Brain pericyte (primary cell): ENCODE data around the gene DENND5B.
"Not testable (repeated sequence)": the region's sequence is repeated elsewhere in the genome, so short reads cannot be mapped to it uniquely, and the experiment has no call there.

ENCODE experiments used
- DNase-seq: peaks from one replicate; pipeline ENCODE4 v3.0.0-alpha.2; 2012; ENCODE audit warnings: low read depth, low spot score

The DENND5B gene

DNA sequence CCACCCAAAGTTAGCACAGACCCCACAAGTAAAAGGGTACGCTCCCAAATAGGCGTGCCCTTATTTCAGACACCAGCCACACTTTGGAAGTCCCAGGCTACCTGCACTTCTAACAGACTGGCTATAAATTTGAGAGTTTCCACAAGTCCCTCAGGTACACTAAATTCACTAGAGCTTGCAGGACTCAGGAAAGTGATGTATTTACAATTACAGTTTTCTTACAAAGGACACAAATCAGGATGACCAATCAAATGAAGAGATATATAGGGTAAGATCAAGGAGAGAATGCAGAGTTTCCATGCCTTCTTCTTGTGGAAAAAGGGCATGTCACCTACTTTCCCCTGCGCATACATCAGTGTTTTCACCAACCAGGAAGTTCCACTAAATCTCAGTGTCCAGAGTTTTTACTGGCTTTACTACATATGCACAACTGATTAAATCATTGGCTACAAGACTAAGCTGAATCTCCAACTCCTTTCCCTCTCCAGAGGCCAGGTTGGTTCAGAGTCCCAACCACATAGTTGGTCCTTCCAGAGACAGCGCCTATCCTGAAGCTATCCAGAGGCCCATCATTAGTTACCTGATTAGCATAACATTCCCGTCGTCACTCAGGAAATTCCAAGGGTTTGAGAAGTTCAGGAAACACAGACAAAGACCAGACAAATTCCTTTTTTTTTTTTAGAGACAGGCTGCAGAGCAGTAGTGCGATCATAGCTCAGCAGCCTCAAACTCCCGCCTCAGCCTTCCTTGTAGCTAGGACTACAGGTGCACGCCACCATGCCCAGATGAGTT lies 84.2 kb downstream of the DENND5B start:
- DNase-seq = no peak

DNA sequence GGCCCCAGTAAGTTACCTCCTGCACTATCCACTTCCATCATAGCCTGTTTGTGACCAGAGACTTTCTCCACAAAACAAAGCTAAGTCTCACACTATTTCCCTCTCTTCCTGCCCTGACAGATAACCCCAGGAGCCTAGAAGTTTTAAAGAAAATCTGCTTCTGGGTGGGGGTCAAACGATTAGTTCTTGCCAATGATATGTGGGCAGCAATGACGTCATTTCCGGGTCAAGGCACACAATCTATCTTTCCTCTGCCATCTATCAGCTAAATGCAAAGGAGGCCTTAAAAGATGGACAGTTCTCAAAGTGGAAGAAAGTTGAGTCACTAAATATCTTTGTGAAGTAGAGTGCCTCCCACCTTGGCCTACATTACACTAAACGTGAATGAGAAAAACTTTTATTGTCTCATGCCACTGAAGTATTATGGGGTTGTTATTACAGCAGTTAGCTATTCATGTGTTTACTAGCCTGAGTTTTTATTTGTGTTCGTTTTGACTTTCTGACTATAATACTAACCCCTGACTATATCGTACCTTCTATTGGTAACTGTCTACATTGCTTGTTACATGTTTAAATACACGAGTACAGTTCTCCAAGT lies 86.2 kb downstream of the DENND5B start:
- no peak for DNase-seq

GRCh38 chr12:31501014-31501413 lies 89.9 kb downstream of the DENND5B start:
- DNase-seq = not testable (repeated sequence)

- no peak for DNase-seq
These were observed 91.4 kb downstream of the DENND5B start for GRCh38 chr12:31499567-31499966.

GRCh38 chr12:31498424-31498823 lies 92.5 kb downstream of the DENND5B start:
- DNase-seq = no peak

DNA sequence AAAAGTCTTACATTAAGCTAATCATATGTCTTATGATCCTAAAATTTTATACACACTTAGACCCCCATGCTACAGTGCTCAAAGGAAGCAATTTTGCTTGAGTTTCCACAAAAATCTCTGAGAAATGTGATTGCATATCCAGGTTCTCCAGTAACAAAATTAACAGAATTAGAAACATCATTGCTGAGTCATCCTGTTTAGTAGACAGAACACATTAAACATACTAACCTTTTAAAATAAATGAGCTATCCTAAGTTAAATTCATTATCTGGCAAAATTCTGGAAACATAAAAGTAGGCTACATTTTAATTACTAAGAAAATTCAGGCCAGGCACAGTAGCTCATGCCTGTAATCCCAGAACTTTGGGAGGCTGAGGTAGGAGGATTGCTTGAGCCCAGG lies 94.7 kb downstream of the DENND5B start:
- no peak for DNase-seq

GRCh38 chr12:31494455-31494854 lies 96.5 kb downstream of the DENND5B start:
- no peak for DNase-seq

- no peak for DNase-seq
These were observed 98.2 kb downstream of the DENND5B start for GRCh38 chr12:31492599-31493196.

GRCh38 chr12:31491841-31492598 lies 98.9 kb downstream of the DENND5B start:
- DNase-seq = peak; percentile 10

DNA sequence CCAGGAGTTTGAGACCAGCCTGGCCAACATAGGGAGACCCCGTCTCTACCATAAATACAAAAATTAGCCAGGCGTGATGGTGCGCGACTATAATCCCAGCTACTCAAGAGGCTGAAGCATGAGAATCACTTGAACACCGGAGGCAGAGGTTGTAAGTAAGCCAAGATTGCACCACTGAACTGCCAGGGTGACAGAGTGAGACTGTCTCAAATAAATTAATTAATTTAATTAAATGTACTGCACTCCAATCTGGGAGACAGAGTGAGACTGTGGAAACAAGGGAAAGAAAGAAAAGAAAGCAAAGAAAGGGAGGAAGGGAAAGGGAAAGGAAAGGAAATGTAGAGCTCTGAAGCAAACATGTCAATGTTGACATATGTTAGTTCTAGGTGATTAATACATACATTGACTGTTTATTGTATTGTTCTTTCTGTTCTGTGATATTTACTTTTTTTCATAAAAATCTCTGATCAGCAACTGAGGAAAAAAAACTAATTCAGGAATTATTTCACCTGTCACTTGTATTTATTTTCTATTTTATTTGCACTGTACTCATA lies 99.6 kb downstream of the DENND5B start:
- DNase-seq = no peak

DNA sequence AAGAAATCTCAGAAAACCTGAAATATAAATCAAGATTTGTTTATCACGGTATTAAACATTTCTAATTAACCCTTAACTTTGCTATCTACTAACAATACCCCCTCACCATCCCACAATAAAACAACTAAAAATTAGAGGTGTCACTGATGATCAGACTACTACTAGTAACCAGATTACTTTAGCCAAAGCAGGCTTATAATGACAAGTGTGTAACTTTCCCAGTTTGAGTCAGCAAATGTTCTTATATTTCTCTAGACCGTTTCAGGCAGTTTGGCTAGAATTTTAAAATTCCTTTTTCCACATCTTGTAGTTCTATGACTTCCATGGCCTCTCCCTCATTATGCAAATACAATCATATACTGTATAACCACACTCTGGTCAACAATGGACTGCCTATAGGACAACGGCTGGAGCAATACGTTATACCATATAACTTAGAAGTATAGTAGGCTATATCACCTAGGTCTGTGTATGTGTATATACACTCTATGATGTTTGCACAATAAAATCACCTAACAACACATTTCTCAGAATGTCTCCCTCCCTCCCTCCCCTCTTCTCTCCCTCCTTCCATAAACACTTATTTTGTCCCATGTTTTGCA lies 102.1 kb downstream of the DENND5B start:
- DNase-seq = no peak

GRCh38 chr12:31485571-31485970 lies 105.4 kb downstream of the DENND5B start:
- DNase-seq = no peak

DNA sequence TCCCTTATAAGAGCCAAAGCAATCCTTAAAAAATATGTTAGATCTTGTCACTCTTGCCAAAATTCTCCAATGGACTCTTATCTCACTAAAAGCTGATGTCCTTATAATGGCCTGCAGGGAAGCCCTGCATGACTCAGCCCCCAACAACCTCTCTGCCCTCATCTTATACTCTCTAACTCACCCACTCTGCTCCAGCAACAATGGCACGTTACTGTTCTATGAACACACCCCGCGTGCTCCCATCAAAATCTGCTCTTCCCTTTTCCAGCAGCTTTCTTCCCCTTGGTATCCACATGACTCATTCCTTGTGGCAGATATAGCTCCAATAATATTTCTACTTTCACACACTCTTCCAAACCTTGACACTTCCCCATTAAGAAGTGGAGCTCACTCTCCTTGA lies 108.1 kb downstream of the DENND5B start:
- no peak for DNase-seq

DNA sequence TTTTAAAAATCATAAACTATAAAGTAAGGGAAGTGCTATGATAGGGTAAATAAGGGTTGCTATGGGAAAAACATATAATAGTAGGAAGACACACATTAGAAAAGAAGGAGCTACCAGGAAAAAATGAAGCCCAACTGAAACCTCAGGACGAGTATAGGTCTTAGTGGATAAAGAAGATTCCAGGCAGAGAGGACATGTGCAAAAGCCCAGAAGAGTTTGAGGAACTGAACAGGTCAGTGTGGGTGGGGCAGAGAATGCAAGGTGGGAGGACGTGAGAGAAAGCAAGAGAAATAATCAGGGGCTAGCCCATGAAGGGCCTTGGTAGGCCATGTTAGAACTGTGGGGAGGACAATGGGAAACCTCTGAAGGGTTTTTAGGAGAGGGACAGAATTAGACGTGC lies 109.5 kb downstream of the DENND5B start:
- no peak for DNase-seq

DNA sequence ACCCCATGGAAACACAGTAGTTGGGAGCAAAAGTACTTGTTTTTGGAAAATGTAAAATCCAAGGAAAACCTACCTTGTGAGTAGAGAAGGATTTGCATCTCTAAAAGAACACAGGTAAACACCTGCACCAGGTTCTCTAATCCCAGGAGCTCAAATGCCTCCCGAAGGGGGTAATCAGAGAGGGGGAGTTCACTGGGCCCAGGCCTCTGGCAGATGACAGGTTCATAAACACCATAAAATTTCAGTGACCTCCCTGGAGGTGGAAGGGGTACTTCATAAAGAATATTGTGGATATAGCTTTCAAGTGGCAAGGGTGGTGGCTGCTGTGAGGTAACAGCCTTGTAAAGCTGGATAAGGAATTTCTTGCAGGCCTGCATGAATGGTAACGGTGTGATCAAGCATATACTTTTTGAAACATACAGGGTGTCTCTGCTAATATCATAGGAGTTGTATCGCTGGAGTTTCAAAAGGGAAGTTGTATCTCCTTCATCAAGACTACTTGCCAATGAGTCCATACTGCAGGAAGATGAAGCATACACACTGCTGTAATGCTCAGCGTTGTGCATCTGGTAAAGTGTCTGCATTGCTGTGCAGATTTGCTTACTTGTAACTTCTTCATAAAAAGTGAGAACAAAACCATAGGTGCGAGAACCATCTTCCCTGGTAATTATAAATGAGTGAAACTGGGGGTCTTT lies 111.3 kb downstream of the DENND5B start:
- DNase-seq = no peak

DNA sequence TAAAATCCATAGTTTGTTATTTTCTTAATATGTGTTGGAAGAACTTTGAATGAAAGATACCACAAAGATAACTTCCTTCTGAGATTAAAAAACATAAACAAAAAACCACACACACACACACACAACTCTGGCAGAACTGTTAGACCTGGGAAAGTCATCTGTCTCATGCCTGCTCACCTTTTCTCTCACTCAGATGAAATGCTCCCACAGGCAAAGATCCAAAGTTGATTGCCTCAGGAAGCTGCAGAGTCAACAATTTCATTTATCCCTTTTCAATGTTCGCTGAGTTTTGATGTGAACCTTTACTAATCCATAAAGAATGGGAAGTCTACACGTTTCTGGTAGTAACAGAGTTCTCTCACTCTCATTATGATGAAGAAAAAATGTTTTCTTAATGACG lies 112.0 kb downstream of the DENND5B start:
- DNase-seq = no peak

GRCh38 chr12:31478425-31478824 lies 112.5 kb downstream of the DENND5B start:
- no peak for DNase-seq

GRCh38 chr12:31477687-31478086 lies 113.2 kb downstream of the DENND5B start:
- no peak for DNase-seq

GRCh38 chr12:31476437-31476836 lies 114.5 kb downstream of the DENND5B start:
- DNase-seq = no peak

- DNase-seq = not testable (repeated sequence)
These were observed 115.3 kb downstream of the DENND5B start for GRCh38 chr12:31475610-31476009.

GRCh38 chr12:31474751-31475150 lies 116.2 kb downstream of the DENND5B start:
- no peak for DNase-seq
